COR-L47 (cell line): ENCODE data around the gene KCNN3.
"Not testable (repeated sequence)": the region's sequence is repeated elsewhere in the genome, so short reads cannot be mapped to it uniquely, and the experiment has no call there.

Experiments used
- DNase-seq: peaks from one replicate; lab custom pipeline; 2025; lab: John Stamatoyannopoulos, UW

The KCNN3 gene

DNA sequence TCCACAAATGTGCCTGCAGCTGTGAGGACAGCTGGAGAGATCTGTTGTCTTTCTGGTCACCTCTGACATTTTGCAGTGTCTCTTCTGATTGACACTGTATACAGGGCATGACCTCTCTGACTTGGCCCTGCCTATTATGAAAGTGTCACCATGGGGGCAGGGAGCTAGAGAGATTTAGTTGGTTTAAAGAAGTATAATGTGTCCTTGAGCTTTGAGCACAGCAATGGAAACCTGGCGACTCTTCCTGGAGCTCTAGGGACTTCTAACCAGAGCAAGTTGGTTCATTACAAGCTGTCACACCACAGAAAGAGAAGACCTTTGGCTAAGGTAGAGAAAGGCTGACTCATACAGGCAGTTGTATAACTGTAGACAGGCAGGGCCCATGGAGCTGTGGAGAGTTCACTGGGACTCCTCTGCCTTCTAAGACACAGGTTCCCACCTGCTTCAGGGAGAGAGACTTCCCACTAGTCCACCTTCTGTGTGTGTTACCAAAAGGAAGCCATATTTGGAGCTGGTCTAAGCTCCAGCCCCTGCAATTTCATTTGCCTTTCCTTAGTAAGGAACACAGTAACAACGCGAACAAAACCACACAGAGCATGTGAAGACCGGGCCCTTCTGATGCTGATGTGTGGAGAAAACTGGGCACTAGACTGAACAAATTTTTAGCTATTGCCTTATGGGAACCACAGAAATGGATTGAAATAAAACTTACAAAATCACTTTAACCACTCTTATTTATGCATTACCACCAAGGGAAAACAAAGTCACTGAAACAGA is 171.6 kb downstream of the KCNN3 start:
- no peak for DNase-seq

- no peak for DNase-seq
Measured at GRCh38 chr1:154697710-154698109, 172.4 kb downstream of the KCNN3 start.

DNA sequence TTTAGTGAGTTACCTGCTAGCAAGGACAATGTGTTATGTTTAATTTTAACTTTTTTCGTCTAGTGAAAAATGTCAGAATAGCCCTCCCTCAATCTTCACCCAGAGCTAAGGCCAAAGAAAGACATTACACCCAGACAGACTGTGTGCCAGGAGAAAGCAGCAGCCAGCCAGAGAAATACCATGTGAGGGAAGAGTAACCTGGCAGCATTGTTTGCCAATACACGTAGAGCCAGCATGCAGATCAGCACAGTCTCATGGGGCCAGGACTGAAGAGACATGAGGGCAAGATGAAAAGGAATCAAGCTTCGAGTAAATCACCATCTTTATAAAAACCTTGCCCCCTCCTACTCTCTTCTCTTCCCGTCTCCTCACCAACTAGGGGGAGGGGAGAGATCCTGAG is 173.6 kb downstream of the KCNN3 start:
- DNase-seq: no peak

DNA sequence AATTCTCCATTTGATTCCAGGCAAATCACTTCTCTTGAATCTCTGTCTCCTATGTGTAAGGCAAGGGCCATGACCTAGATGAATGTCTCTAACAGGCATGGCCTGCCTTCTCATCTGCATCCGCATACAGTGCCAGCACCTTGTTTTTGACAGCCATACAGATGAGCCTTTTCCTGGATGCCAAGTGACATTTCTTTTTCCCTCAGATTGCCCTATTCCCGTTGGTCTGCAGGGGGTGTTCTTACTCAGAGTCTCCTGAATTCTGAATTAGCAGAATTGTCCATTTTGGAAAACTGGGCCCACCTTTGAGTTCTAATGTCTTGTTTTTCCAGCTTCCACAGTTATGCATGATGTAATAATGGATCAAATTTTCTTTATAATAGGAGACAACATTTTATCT is 174.1 kb downstream of the KCNN3 start:
- no peak for DNase-seq

DNA sequence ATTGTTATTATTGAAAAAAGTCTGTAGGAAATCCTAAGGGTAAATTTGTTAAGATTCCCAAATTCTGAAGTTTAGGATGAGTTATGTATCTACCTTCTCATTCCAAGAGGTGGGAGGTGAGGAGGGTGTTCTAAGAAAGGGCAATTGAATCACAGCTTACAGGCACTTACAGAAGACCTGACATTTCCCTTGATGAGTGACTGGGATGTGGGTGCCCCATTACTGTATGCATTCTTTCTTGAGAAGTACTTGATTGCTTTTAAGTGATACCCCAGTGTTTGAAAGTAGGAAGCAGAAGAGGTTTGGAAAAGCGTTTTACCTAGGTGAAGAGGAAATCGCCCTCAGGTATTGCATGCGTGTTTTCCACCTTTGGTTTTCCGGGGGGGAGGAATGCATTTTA is 175.1 kb downstream of the KCNN3 start:
- no peak for DNase-seq

DNA sequence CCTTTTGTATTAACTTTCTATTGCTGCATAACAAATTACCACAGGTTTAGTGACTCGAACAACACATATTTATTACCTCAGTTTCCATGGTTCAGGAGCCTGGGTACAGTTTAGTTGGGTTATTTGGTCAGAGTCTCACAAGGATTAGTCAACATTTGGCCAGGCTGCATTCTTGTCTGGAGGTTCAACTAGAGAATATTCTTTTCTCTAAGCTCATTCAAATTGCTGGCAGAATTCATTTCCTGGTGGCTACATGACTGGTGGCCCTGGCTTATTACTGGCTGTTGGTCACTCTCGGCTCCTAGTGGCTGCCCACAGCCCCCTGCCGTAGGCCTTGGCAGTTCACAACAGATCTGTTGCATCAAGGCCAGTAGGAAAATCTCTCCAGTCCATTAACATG is 181.0 kb downstream of the KCNN3 start:
- DNase-seq: no peak

DNA sequence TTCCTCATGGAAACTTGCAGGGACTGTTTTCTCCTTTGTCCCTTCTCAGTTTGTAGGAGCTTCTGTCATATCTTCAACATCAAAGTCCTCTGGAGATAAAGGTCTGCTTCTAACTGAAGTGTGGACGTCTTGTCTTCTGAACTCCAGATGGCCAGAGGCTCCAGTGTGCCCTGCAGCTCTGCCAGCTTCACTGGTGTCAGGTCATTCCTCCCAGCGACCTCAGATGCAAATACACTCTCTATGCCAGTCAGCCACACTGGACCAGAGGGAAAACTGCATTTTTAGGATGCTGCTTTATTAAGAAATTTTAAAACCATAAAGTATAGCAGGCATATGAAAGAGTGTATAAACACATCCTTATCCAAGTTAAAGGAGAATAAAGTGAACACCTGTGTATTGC is 183.6 kb downstream of the KCNN3 start:
- DNase-seq: no peak

- no peak for DNase-seq
Measured at GRCh38 chr1:154683820-154684219, 186.3 kb downstream of the KCNN3 start.

- no peak for DNase-seq
Measured at GRCh38 chr1:154682254-154682653, 187.8 kb downstream of the KCNN3 start.

DNA sequence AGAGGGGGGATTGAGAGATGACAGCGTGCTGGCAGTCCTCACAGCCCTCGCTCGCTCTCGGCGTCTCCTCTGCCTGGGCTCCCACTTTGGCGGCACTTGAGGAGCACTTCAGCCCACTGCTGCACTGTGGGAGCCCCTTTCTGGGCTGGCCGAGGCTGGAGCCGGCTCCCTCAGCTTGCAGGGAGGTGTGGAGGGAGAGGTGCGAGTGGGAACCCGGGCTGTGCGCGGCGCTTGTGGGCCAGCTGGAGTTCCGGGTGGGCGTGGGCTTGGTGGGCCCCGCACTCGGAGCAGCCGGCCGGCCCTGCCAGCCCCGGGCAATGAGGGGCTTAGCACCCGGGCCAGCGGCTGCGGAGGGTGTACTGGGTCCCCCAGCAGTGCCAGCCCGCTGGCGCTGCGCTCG is 192.2 kb downstream of the KCNN3 start:
- DNase-seq: not testable (repeated sequence)

DNA sequence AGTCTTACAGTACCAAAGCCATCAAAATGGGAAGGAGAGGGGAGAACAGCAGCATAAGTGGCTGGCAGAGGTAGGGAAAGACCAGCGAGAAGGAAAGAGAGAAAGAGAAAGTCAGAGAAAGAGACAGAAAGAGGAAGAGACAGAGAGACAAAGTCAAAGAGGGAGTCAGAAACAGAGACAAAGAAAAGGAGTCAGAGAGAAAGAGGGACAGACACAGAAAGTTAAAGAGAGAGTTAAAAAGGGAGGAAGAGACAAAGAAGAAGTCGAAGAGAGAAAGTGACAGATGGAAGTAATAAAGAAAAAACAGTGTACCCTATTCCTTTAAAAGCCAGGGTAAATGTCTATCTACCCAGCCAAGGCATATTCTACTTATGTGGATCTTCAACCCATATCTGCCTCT is 193.2 kb downstream of the KCNN3 start:
- DNase-seq: not testable (repeated sequence)

- not testable (repeated sequence) for DNase-seq
Measured at GRCh38 chr1:154674456-154674855, 195.6 kb downstream of the KCNN3 start.

GRCh38 chr1:154672245-154672644 is 197.8 kb downstream of the KCNN3 start:
- DNase-seq: not testable (repeated sequence)

- not testable (repeated sequence) for DNase-seq
Measured at GRCh38 chr1:154671412-154671811, 198.7 kb downstream of the KCNN3 start.

- DNase-seq: not testable (repeated sequence)
Measured at GRCh38 chr1:154670310-154671270, 199.5 kb downstream of the KCNN3 start.

GRCh38 chr1:154669464-154670282 is 200.4 kb downstream of the KCNN3 start:
- peak; percentile 82 for DNase-seq

GRCh38 chr1:154666051-154666790 is 203.9 kb downstream of the KCNN3 start:
- no peak for DNase-seq

GRCh38 chr1:154664331-154665002 is 205.6 kb downstream of the KCNN3 start:
- DNase-seq: no peak

- DNase-seq: no peak
Measured at GRCh38 chr1:154663471-154664060, 206.5 kb downstream of the KCNN3 start.

- DNase-seq: no peak
Measured at GRCh38 chr1:154661110-154661509, 209.0 kb downstream of the KCNN3 start.
